Right ventricle myocardium superior (tissue), 1 donor: ENCODE measurements around the gene ODAPH. TPM values are rescaled to one million over a fixed set of nuclear protein-coding genes. Genes with fewer than 3 reads are reported as not detected.

Source experiments
- total RNA-seq: library from RNA; stranded (reverse); fragmentation: NEBNext Ultra II Directional; extraction: Animal tissue kit (Norgen Biotek cat#: 25700); gene quantifications from one replicate; pipeline ENCODE4 v1.2.1, GENCODE V29; 2021
- donor health status: DM: no; HTN: yes; CAD: no; lungs with severe emphysema.

Gene ODAPH
- total RNA-seq, 1 donor from 2014 or later, result not detected

Other genes with a start within 250 kb of the ODAPH start
- 44.1 TPM for gene RCHY1, start 41.7 kb upstream of the ODAPH start, total RNA-seq
- gene THAP6, start 41.6 kb upstream of the ODAPH start, total RNA-seq, result 17.0 TPM
- 0.13 TPM for gene CDKL2, start 74.5 kb downstream of the ODAPH start, total RNA-seq
- gene G3BP2, start 117.3 kb downstream of the ODAPH start, total RNA-seq, result 69.2 TPM
- 87.7 TPM for gene USO1, start 168.5 kb downstream of the ODAPH start, total RNA-seq